ENCODE measurements around the gene OR1L6. TPM values are rescaled to one million over a fixed set of nuclear protein-coding genes. Genes with fewer than 3 reads are reported as not detected.

OR1L6 gene
- total and polyA plus RNA-seq, 2 of the 13 experiments (the other 11 are each of a cell fraction or from before 2014, with no cell fraction given), result not detected

DNA sequence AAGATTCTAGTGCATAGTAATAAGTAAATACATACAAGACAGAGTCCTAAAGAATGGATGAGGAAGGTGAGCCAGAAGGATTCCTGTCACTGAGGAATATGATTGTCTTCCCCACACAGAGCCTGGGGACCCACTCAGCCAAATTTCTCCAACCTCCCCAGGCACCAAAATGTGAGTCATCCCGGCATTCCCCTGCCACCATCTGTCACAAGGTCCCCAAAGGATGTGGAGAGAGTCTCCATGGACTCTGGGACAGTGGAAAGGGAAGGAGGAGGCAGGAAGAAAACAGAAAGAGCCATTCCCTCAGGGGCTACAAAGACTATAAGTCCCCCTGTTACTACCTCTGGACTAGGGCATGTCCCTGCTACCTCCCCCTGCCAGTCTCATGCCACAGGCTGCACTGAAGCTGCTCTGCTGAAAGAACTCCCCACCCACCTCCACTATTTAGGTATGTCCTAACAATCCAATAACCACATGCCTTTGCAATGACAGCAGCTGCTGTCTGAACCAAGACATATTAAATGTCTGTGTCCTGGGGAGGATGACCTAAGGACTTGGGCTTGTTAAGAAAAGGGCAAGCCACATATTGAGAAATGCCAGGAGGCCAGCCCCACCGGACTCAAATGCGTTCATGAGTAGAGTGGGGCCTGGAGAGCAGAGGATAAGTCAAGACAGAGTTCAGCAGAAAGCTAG lies 36.0 kb downstream of the OR1L6 start:
- intact Hi-C loops (cut with micrococcal nuclease; ENCODE audit: unreplicated experiment) (no loop called here), in situ Hi-C loops (cut with HindIII; ENCODE audit: extremely low pct_ligation_motif_present, low pct_unique_long_range_greater_than_20kb) (no loop called here)
- no peak overlapping the region for H3K4me3 ChIP-seq (replicated peaks in 1 of 3; ENCODE audit: insufficient read depth in 1 of 3, low read depth in 2 of 3, low read length in 3 of 3)
- ATAC-seq, result no peak
- no peak overlapping the region for H3K27ac ChIP-seq (ENCODE audit: extremely low read length, insufficient read depth, low read length)
- no TSS peak for BruUV-seq (replicated peaks)
- no peak overlapping the region for H2AFZ ChIP-seq (ENCODE audit: low read length)
- peaks cover 0 to 7% of the 10 kb centered on the region in 2 experiments; a peak in 2 of 5 replicates for H3K27me3 ChIP-seq (ENCODE audit: control insufficient read depth in 1 of 2, insufficient read depth in 2 of 2, low read length in 2 of 2)
- H3K9me3 ChIP-seq (ENCODE audit: low read length), result no peaks in the 10 kb centered on the region
- WGBS (ENCODE audit: low lambda C conversion rate), result 6% methylated on average over 3 of the region's 3 CpGs
- no peaks in the 10 kb centered on the region for H4K20me1 ChIP-seq (ENCODE audit: insufficient read depth, low read length)
- H3K9ac ChIP-seq (ENCODE audit: insufficient read depth, low read depth, low read length), result no peak overlapping the region
- no peak overlapping the region for H3K4me2 ChIP-seq (ENCODE audit: low read depth, low read length)
- TF ChIP-seq CHD2 (IDR thresholded peaks at IDR 0.05; ENCODE audit: low read depth, low read length) (no peak), KAT8 (CRISPR knock-in tag; IDR thresholded peaks at IDR 0.05) (no peak), FOXC1 (CRISPR knock-in tag; IDR thresholded peaks at IDR 0.05; ENCODE audit: borderline replicate concordance) (no peak), ZNF274 (CRISPR knock-in tag; IDR thresholded peaks at IDR 0.05) (no peak), MTA1 (CRISPR knock-in tag; IDR thresholded peaks at IDR 0.05; ENCODE audit: borderline replicate concordance) (no peak), ARNT (IDR thresholded peaks at IDR 0.05) (no peak), FOXJ3 (CRISPR knock-in tag; IDR thresholded peaks at IDR 0.05; ENCODE audit: borderline replicate concordance) (no peak), ZFP37 (CRISPR knock-in tag; IDR thresholded peaks at IDR 0.05; ENCODE audit: borderline replicate concordance) (no peak), CREB1 (IDR thresholded peaks at IDR 0.05) (no peak), CREB1 (CRISPR knock-in tag; IDR thresholded peaks at IDR 0.05) (no peak)
- TF ChIP-seq, protein P1, sequence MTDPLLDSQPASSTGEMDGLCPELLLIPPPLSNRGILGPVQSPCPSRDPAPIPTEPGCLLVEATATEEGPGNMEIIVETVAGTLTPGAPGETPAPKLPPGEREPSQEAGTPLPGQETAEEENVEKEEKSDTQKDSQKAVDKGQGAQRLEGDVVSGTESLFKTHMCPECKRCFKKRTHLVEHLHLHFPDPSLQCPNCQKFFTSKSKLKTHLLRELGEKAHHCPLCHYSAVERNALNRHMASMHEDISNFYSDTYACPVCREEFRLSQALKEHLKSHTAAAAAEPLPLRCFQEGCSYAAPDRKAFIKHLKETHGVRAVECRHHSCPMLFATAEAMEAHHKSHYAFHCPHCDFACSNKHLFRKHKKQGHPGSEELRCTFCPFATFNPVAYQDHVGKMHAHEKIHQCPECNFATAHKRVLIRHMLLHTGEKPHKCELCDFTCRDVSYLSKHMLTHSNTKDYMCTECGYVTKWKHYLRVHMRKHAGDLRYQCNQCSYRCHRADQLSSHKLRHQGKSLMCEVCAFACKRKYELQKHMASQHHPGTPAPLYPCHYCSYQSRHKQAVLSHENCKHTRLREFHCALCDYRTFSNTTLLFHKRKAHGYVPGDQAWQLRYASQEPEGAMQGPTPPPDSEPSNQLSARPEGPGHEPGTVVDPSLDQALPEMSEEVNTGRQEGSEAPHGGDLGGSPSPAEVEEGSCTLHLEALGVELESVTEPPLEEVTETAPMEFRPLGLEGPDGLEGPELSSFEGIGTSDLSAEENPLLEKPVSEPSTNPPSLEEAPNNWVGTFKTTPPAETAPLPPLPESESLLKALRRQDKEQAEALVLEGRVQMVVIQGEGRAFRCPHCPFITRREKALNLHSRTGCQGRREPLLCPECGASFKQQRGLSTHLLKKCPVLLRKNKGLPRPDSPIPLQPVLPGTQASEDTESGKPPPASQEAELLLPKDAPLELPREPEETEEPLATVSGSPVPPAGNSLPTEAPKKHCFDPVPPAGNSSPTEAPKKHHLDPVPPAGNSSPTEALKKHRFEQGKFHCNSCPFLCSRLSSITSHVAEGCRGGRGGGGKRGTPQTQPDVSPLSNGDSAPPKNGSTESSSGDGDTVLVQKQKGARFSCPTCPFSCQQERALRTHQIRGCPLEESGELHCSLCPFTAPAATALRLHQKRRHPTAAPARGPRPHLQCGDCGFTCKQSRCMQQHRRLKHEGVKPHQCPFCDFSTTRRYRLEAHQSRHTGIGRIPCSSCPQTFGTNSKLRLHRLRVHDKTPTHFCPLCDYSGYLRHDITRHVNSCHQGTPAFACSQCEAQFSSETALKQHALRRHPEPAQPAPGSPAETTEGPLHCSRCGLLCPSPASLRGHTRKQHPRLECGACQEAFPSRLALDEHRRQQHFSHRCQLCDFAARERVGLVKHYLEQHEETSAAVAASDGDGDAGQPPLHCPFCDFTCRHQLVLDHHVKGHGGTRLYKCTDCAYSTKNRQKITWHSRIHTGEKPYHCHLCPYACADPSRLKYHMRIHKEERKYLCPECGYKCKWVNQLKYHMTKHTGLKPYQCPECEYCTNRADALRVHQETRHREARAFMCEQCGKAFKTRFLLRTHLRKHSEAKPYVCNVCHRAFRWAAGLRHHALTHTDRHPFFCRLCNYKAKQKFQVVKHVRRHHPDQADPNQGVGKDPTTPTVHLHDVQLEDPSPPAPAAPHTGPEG (CRISPR knock-in tag; IDR thresholded peaks at IDR 0.05), result no peak
- TF ChIP-seq, protein P2, sequence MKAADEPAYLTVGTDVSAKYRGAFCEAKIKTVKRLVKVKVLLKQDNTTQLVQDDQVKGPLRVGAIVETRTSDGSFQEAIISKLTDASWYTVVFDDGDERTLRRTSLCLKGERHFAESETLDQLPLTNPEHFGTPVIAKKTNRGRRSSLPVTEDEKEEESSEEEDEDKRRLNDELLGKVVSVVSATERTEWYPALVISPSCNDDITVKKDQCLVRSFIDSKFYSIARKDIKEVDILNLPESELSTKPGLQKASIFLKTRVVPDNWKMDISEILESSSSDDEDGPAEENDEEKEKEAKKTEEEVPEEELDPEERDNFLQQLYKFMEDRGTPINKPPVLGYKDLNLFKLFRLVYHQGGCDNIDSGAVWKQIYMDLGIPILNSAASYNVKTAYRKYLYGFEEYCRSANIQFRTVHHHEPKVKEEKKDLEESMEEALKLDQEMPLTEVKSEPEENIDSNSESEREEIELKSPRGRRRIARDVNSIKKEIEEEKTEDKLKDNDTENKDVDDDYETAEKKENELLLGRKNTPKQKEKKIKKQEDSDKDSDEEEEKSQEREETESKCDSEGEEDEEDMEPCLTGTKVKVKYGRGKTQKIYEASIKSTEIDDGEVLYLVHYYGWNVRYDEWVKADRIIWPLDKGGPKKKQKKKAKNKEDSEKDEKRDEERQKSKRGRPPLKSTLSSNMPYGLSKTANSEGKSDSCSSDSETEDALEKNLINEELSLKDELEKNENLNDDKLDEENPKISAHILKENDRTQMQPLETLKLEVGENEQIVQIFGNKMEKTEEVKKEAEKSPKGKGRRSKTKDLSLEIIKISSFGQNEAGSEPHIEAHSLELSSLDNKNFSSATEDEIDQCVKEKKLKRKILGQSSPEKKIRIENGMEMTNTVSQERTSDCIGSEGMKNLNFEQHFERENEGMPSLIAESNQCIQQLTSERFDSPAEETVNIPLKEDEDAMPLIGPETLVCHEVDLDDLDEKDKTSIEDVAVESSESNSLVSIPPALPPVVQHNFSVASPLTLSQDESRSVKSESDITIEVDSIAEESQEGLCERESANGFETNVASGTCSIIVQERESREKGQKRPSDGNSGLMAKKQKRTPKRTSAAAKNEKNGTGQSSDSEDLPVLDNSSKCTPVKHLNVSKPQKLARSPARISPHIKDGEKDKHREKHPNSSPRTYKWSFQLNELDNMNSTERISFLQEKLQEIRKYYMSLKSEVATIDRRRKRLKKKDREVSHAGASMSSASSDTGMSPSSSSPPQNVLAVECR (CRISPR knock-in tag; IDR thresholded peaks at IDR 0.05; ENCODE audit: borderline replicate concordance), result no peak
- H3K79me2 ChIP-seq (ENCODE audit: insufficient read depth, low read length), result no peaks in the 10 kb centered on the region
- POLR2A ChIA-PET, result no interaction called here
- DNase-seq (ENCODE audit: low spot score), result no peak
- CTCF ChIA-PET (ENCODE audit: low intra/inter-chr PET ratio, low total read pairs), result no interaction called here
- H3K36me3 ChIP-seq (replicated peaks in 1 of 2; ENCODE audit: control insufficient read depth in 1 of 2, insufficient read depth in 2 of 2, low read length in 2 of 2), result no peaks in the 10 kb centered on the region
- H3K4me1 ChIP-seq (ENCODE audit: insufficient read depth, low read length), result no peaks in the 10 kb centered on the region
- no peak for FAIRE-seq

Measured in HepG2 (cell line).